Activated CD8-positive, alpha-beta memory T cell treated with anti-CD3 and anti-CD28 coated beads for 4 hours (primary cell): Measurements from ENCODE around the gene KRTAP5-2.

ENCODE experiments used
- DNase-seq, 2 donors: peaks; one replicate each; pipeline ENCODE4 v3.0.0-alpha.2; 2020; ENCODE audit warnings: low read depth in 2 of 2

The KRTAP5-2 gene

GRCh38 chr11:1567721-1568100, 30.4 kb downstream of the KRTAP5-2 start:
- DNase-seq: no peak

- no peak for DNase-seq
Observed at GRCh38 chr11:1567052-1567720, 30.9 kb downstream of the KRTAP5-2 start.

GRCh38 chr11:1566381-1567051, 31.6 kb downstream of the KRTAP5-2 start:
- no peak for DNase-seq

GRCh38 chr11:1565904-1566247, 32.2 kb downstream of the KRTAP5-2 start:
- no peak for DNase-seq

GRCh38 chr11:1565173-1565903, 32.8 kb downstream of the KRTAP5-2 start:
- DNase-seq: no peak

- no peak for DNase-seq
Observed at GRCh38 chr11:1564535-1565172, 33.4 kb downstream of the KRTAP5-2 start.

- DNase-seq: no peak
Observed at GRCh38 chr11:1563697-1564534, 34.2 kb downstream of the KRTAP5-2 start.

- no peak for DNase-seq
Observed at GRCh38 chr11:1563149-1563638, 34.9 kb downstream of the KRTAP5-2 start.

- DNase-seq: no peak
Observed at GRCh38 chr11:1562469-1563148, 35.5 kb downstream of the KRTAP5-2 start.

- no peak for DNase-seq
Observed at GRCh38 chr11:1561955-1562354, 36.1 kb downstream of the KRTAP5-2 start.

- no peak for DNase-seq
Observed at GRCh38 chr11:1561266-1561665, 36.8 kb downstream of the KRTAP5-2 start.

GRCh38 chr11:1560649-1561251, 37.3 kb downstream of the KRTAP5-2 start:
- no peak for DNase-seq

- no peak for DNase-seq
Observed at GRCh38 chr11:1560002-1560648, 38.0 kb downstream of the KRTAP5-2 start.

GRCh38 chr11:1559111-1559951, 38.8 kb downstream of the KRTAP5-2 start:
- no peak for DNase-seq

- DNase-seq: no peak
Observed at GRCh38 chr11:1558775-1559110, 39.4 kb downstream of the KRTAP5-2 start.

- no peak for DNase-seq
Observed at GRCh38 chr11:1557904-1558774, 40.0 kb downstream of the KRTAP5-2 start.

GRCh38 chr11:1557051-1557884, 40.8 kb downstream of the KRTAP5-2 start:
- DNase-seq: no peak
